Measurements from ENCODE around the gene MICAL2.

- TF ChIP-seq CTCF (IDR thresholded peaks at IDR 0.05) (no peak), POLR2A (IDR thresholded peaks at IDR 0.05) (no peak)
These were observed 169.3 kb downstream of the MICAL2 start for GRCh38 chr11:12279672-12280108.

Data from thyroid gland (tissue), 4 donors.